Cardiac septum (tissue), 1 donor: ENCODE results near the gene LMBR1. TPM values are rescaled to one million over a fixed set of nuclear protein-coding genes. Genes with fewer than 3 reads are reported as not detected.
A peak's percentile ranks its signal among the peaks of the same experiment; 100 is the strongest.
"Not testable (repeated sequence)": the region's sequence is repeated elsewhere in the genome, so short reads cannot be mapped to it uniquely, and the experiment has no call there.

ENCODE experiments used
- DNase-seq: peaks from one replicate; pipeline ENCODE4 v3.0.0-alpha.2; 2020; ENCODE audit warnings: low spot score
- intact Hi-C: fragments of 100-400 bp; cut with DNase I; formaldehyde crosslinking; loops from one replicate; pipeline ENCODE4 v1.14.0; 2022
- long read RNA-seq: library from polyadenylated mRNA; unstranded; transcript quantifications from one replicate; pipeline ENCODE4 v2.0.0, GENCODE V29; 2021
- total RNA-seq: library from RNA; stranded (reverse); fragmentation: NEBNext Ultra II Directional; extraction: Animal tissue kit (Norgen Biotek cat#: 25700); gene quantifications from one replicate; pipeline ENCODE4 v1.2.1, GENCODE V29; 2021
- donor health status: DM: no; HTN: no; CAD: no.

Gene LMBR1
- 40.3 TPM for total RNA-seq
- long read RNA-seq, full-length matches to known transcripts: 11 of 31 reads
- long read RNA-seq, partial matches to known transcripts: 5 of 31 reads
- long read RNA-seq, other reads (novel, unspliced or antisense): 15 of 31 reads

- intact Hi-C loops: no loop called here
These were observed at the start of gene LMBR1 for GRCh38 chr7:156892821-156893706. LMBR1 (minus strand) TSS chr7:156893183; CDS start chr7:156892993, 190 bp downstream.

GRCh38 chr7:156942708-156943090 lies 49.7 kb upstream of the LMBR1 start:
- intact Hi-C loops: no loop called here
- DNase-seq: no peak

More at GRCh38 chr7:156892821-156893706, at the start of gene LMBR1:
- DNase-seq: peak; percentile 96

- intact Hi-C loops: no loop called here
- DNase-seq: no peak
These were observed 48.6 kb upstream of the LMBR1 start for GRCh38 chr7:156941393-156942182.

- no peak for DNase-seq
- intact Hi-C loops: no loop called here
These were observed 47.6 kb upstream of the LMBR1 start for GRCh38 chr7:156940421-156941122.

- intact Hi-C loops, DNase-seq: not testable (repeated sequence)
These were observed 43.8 kb upstream of the LMBR1 start for GRCh38 chr7:156936766-156937165.

- no peak for DNase-seq
- intact Hi-C loops: no loop called here
These were observed 42.3 kb upstream of the LMBR1 start for GRCh38 chr7:156935250-156935649.

- intact Hi-C loops: no loop called here
- no peak for DNase-seq
These were observed 39.0 kb upstream of the LMBR1 start for GRCh38 chr7:156932006-156932405.

GRCh38 chr7:156929789-156930539 lies 37.0 kb upstream of the LMBR1 start:
- intact Hi-C loops: no loop called here
- DNase-seq: no peak

- DNase-seq: no peak
- intact Hi-C loops: no loop called here
These were observed 35.4 kb upstream of the LMBR1 start for GRCh38 chr7:156928406-156928747.

- intact Hi-C loops: no loop called here
- DNase-seq: no peak
These were observed 34.8 kb upstream of the LMBR1 start for GRCh38 chr7:156927571-156928405.

- intact Hi-C loops, DNase-seq: not testable (repeated sequence)
These were observed 32.8 kb upstream of the LMBR1 start for GRCh38 chr7:156925821-156926220.

GRCh38 chr7:156922304-156922703 lies 29.3 kb upstream of the LMBR1 start:
- not testable (repeated sequence) for DNase-seq

GRCh38 chr7:156920487-156921373 lies 27.7 kb upstream of the LMBR1 start:
- DNase-seq, intact Hi-C loops: not testable (repeated sequence)

More at GRCh38 chr7:156922304-156922703, 29.3 kb upstream of the LMBR1 start:
- intact Hi-C loops: not testable (repeated sequence)

GRCh38 chr7:156920076-156920475 lies 27.1 kb upstream of the LMBR1 start:
- no peak for DNase-seq
- intact Hi-C loops: no loop called here

GRCh38 chr7:156919132-156919713 lies 26.2 kb upstream of the LMBR1 start:
- DNase-seq: no peak
- intact Hi-C loops: no loop called here

- DNase-seq: no peak
- intact Hi-C loops: no loop called here
These were observed 25.7 kb upstream of the LMBR1 start for GRCh38 chr7:156918635-156919034.
